GM18858 (cell line): Measurements from ENCODE around the gene SZRD1.

Experiments used
- ATAC-seq: cut with Tn5 transposase; IDR thresholded peaks from one replicate; pipeline ENCODE4 v1.9.1; 2021; ENCODE audit not compliant: unreplicated experiment

SZRD1 gene

DNA sequence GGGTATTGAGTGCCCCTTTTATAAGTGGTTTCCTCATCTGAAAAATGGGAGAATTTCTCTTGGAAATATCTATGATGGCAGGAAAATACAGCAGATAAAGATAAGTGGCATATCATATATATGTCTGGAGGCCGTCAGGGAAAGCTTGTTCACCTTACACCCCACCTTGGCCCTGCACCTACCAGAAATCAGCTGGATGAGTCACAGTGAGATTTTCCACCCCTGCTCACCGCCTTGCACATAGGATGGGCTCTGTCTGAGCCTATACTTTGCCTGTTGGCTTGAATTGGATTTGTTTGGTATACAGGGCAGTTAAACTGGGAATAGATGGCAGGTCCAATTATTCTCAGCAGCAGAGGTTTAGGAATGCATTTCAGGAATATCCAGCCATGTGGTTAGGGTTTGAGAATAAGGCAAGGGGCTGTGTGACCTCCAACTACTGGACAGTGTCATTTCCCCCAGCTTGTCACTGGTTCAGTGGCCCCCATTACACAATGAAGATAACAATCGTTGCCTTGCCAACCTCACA lies 70.0 kb downstream of the SZRD1 start, which contains the start of gene SPATA21:
Gene SPATA21 (minus strand): TSS at position 479 of the 529 bp plus-strand sequence. CDS start 6,053 bp downstream, outside the sequence.
- no peak for ATAC-seq

DNA sequence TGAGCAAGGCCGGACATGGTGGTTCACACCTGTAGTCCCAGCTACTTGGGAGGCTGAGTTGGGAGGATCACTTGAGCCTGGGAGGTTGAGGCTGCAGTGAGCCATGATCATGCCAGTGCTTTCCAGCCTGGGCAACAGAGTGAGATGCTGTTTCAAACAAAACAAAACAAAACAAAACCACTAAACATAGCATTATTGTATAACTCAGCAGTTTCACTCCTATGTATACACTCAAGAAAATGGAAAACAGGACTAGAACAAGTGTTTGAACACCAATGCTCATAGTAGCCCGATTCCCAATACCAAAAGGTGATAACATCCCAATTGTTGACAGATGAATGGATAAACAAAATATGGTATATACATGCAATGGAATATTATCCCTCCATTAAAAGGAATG lies 71.5 kb downstream of the SZRD1 start:
- ATAC-seq: no peak

DNA sequence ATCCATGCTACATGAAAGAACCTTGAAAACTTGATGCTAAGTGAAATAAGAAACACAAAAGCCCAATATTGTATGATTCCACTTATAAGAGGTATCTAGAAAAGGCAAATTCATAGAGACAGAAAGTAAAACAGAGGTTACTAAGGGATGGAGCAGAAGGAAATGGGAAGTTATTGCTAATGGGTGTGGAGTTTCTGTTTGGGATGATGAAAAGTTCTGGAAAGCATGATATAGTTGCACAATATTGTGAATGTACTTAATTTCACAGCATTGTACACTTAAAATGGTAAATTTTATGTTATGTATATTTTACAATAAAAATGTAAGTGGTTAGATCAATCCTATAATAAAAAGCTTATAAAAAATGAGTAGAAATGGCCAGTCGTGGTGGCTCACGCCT lies 71.9 kb downstream of the SZRD1 start:
- no peak for ATAC-seq

DNA sequence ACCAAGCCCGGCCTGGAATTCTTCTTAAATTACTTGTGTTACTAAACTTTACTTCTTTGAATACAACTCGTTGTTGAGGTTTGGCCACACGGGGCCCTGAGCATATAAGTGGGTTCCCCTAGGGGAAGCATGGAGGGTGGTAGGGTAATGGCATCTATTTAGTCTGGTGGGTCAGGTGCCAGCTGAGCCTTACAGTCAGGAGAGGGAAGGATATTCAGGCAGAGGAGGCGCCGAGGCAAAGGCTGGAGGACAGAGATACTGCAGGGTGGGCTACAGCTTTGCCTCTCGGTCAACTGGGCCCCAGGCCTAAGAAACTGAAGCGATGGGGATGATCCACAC lies 73.1 kb downstream of the SZRD1 start:
- no peak for ATAC-seq

DNA sequence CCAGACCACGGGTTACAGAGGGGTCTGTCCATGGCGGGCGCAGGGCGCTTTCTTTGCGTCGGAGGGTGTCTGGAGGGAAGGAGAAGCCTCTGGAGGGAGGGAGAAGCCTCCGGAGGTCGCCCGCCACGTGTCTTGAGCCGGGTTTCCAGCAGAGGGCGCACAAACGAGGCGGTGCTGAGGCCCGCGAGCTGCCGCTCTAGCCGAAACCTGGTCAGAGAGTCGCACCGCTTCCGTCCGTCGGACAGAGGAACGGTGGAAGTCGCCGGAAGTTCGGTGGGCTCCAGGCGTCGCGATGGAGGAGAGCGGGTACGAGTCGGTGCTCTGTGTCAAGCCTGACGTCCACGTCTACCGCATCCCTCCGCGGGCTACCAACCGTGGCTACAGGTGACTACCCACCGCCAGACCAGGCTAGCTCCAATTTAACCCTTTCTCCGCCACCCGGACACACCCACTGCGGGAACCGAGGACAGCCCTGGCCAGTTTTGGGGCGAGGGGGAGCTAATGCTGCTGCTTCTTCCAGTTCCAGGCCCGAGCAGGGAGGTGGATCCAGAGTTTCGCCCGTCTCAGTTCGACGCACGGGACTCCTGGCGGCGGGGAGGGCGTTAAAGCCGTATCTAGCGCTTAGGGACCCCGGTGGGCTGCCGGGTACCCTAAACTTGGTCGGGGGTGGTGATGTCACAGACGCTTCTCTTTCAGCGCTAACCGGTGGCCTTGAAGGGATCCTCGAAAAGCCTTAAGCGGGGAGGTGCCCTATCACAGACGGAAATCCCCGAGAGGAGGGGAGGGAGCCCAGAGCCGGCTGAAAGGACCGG lies 73.6 kb downstream of the SZRD1 start, which contains the start of gene NECAP2:
Gene NECAP2 (plus strand): TSS at position 255 of the 812 bp plus-strand sequence. CDS start 38 bp downstream, at position 293.
- no peak for ATAC-seq

DNA sequence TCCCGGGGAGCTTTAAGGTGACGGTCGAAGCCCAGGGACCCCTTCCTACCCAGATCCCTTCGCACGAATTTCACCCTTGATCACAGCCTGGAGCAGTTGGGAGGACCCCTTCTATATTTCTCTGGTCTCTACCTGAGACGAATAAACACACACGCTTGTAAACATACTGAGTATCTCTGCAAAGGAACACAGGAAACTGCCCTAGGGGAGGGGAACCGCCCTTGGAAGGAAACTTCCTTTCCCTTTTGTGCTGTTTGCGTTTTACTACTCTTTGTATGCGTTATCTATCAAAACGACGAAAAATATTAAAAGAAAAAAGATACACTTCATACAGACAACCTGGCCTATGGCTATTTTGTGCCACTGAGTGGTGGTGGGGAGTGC lies 74.2 kb downstream of the SZRD1 start:
- no peak for ATAC-seq

DNA sequence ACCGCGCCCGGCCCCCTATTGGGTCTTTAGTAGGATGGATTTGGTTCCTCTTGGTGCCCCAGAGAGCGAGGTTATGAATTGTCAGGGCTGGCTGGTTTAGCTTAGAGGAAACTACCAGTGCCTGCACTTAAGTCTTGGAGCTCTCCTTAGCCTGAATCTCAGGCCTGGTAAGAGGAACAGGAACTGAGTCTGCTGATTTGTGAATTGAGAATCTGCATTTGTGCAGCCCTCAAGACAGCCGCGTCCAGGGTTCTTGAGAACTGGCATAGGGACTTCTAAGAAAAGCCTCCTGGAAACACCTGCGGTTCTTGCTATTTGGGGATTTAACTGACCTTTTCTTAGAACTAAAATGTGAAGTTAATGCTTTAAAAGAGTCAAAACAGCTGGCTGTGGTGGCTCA lies 75.2 kb downstream of the SZRD1 start:
- ATAC-seq: no peak

DNA sequence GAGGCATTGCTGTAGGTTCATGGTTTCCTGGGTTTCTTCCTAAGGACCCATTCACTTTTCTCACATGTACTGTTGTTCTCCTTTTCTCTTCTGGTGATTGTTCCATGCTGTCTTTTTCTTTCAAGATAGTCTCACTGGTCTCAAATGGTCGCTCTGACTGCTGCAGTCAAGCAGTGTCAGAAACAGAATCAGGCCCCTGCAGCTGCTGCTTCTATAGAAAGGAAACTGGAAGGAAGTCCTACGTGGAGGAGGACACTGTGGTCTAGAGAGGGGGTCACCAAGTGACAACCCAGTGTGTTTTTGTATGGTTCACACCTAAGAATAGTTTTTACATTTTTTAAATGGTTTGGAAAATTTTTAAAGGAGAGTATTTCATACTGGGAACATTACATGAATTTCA lies 75.9 kb downstream of the SZRD1 start:
- ATAC-seq: no peak

DNA sequence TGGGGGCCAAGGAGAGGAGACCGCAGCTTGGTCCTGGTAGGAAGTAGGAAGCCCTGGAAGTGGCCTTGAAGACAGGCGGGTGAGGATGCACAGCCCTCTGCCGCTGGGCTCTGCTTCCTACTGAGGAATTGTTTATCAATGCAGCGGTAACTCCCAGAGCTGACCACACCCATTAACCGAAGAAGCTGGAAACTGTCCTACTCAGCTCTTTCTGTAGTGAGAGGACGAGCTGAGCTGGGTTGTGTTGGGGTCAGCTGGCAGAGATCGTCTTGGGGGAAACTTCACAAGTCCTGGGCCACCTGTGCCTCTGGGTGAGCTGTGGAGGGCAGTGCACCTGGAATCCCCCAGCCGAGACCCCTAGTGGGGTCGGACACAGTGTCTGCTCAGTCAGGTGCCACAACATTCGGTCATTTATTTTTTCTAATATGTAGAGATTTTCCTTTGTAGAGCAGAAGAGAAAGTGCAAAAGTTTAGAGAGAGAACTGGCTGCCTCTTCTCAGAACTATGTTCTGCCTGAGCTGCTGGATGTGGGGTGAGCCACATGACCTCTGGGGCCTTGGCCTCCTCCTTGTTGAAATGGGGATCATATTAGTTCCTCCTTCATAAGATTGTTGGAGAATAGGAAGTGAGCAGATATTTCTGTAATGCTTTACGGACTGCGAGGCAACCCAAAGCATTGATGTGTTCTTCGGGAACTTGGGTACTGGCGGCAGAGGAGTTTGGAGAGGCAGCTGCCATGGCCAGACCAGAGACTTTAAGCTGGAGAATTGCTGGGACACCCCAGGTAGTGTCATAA lies 77.1 kb downstream of the SZRD1 start:
- ATAC-seq: no peak

DNA sequence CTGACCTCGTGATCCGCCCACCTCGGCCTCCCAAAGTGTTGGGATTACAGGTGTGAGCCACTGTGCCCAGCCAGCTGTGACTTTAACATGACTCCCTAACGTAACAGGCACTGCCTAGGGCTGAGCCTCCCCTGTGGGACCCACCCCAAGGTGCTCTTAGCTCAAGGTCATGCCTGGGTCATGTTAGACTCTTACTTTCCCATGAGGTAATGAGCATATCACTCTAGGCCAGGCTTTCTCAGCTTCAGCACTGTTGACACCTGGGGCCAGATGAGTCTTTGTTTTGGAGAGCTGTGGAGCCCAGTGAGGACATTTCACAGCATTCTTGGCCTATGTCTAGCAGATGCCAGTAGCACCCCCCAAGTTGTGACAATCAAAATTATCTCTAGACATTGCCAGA lies 78.0 kb downstream of the SZRD1 start:
- no peak for ATAC-seq

DNA sequence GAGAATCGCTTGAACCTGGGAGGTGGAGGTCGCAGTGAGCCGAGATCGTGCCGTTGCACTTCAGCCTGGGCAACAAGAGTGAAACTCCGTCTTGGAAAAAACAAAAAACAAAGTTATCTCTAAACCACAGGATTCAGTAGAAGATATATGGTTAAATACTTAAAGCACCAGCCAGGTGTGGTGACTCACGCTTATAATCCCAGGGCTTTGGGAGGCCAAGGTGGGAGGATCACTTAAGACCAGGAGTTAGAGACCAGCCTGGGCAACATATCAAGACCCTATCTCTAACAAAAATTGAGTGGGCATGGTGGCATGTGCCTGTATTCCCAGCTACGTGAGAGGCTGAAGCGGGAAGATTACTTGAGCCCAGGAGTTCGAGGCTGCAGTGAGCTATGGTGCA lies 79.1 kb downstream of the SZRD1 start:
- no peak for ATAC-seq

DNA sequence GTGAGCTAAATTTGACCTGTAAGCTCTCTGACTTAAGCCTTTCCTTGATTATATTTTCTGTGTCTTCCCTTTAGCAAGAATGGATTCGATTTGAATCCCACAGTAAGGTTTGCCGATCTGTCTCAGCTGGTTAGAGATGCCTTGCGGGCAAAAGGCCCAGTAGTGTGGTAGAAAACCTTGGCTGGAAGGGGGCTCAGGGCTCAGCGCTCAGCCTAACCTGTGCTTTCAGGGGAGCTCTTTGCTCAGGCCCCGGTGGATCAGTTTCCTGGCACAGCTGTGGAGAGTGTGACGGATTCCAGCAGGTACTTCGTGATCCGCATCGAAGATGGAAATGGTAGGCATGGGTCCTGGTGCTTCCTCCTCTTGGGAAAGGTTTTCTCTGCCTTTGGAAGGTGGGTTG lies 80.6 kb downstream of the SZRD1 start:
- ATAC-seq: no peak
